ENCODE results near the gene CIROP.

DNA sequence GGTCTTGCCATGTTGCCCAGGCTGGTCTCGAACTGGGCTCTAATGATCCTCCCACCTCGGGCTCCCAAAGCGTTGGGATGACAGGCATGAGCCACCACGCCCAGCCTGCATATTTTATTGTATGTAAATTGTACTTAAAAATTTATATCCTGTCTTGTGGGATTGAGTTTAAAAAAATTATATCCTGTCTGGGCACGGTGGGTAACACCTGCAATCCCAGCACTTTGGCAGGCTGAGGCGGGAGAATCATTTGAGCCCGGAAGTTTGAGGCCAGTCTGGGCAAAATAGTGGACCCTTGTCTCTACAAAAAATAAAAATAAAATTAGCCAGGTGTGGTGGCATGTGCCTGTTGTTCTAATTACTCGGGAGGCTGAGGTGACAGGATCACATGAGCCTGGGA is 28.2 kb upstream of the CIROP start:
- TF ChIP-seq POLR2A (IDR thresholded peaks at IDR 0.05; ENCODE audit: low read depth, low read length) (no peak), POLR2AphosphoS5 (IDR thresholded peaks at IDR 0.05; ENCODE audit: low read depth, low read length) (no peak)
